ENCODE measurements around the gene EPGN.

EPGN gene

GRCh38 chr4:74308215-74308614 is at the start of gene EPGN:
Gene EPGN (plus strand): TSS chr4:74308470. CDS start chr4:74308534, 64 bp downstream.
- no peak for DNase-seq

GRCh38 chr4:74258963-74259362 is 49.3 kb upstream of the EPGN start:
- no peak for DNase-seq

GRCh38 chr4:74260036-74260435 is 48.2 kb upstream of the EPGN start:
- no peak for DNase-seq

GRCh38 chr4:74262522-74262921 is 45.7 kb upstream of the EPGN start:
- DNase-seq = no peak

- peak in 1 of 2 donors; percentile 48 for DNase-seq
Observed at GRCh38 chr4:74263551-74263950, 44.7 kb upstream of the EPGN start.

GRCh38 chr4:74266081-74266480 is 42.2 kb upstream of the EPGN start:
- no peak for DNase-seq

- peak in 1 of 2 donors; percentile 3 for DNase-seq
Observed at GRCh38 chr4:74267998-74268606, 40.2 kb upstream of the EPGN start.

- no peak for DNase-seq
Observed at GRCh38 chr4:74268643-74269042, 39.6 kb upstream of the EPGN start.

GRCh38 chr4:74278490-74278889 is 29.8 kb upstream of the EPGN start:
- no peak for DNase-seq

- no peak for DNase-seq
Observed at GRCh38 chr4:74279716-74280115, 28.6 kb upstream of the EPGN start.

GRCh38 chr4:74282926-74283325 is 25.3 kb upstream of the EPGN start:
- no peak for DNase-seq

- no peak for DNase-seq
Observed at GRCh38 chr4:74283614-74284013, 24.7 kb upstream of the EPGN start.

- DNase-seq = no peak
Observed at GRCh38 chr4:74284053-74284452, 24.2 kb upstream of the EPGN start.

GRCh38 chr4:74287164-74287563 is 21.1 kb upstream of the EPGN start:
- DNase-seq = no peak

GRCh38 chr4:74287791-74288190 is 20.5 kb upstream of the EPGN start:
- no peak for DNase-seq

GRCh38 chr4:74291471-74291870 is 16.8 kb upstream of the EPGN start:
- no peak for DNase-seq

- DNase-seq = no peak
Observed at GRCh38 chr4:74292111-74292870, 16.0 kb upstream of the EPGN start.

- no peak for DNase-seq
Observed at GRCh38 chr4:74293558-74293957, 14.7 kb upstream of the EPGN start.

GRCh38 chr4:74294681-74295080 is 13.6 kb upstream of the EPGN start:
- DNase-seq = no peak

- DNase-seq = no peak
Observed at GRCh38 chr4:74297539-74297938, 10.7 kb upstream of the EPGN start.

- DNase-seq = no peak
Observed at GRCh38 chr4:74304095-74304625, 4.1 kb upstream of the EPGN start.

- DNase-seq = no peak
Observed at GRCh38 chr4:74305000-74305399, 3.3 kb upstream of the EPGN start.

GRCh38 chr4:74307170-74307569 is 1.1 kb upstream of the EPGN start:
- no peak for DNase-seq

GRCh38 chr4:74309223-74309622 is 953 bp downstream of the EPGN start:
- DNase-seq = peak in 1 of 2 donors; percentile 19

Data from bone marrow (tissue), 2 donors.